Measurements from ENCODE around the gene CELF2.

Gene CELF2

GRCh38 chr10:11231285-11231684 lies 213.6 kb downstream of the CELF2 start:
- no peak for DNase-seq

- no peak for DNase-seq
Measured at GRCh38 chr10:11232222-11232961, 214.7 kb downstream of the CELF2 start.

- no peak for DNase-seq
Measured at GRCh38 chr10:11234857-11235531, 217.3 kb downstream of the CELF2 start.

GRCh38 chr10:11235771-11236170 lies 218.1 kb downstream of the CELF2 start:
- no peak for DNase-seq

- DNase-seq = no peak
Measured at GRCh38 chr10:11236234-11236633, 218.6 kb downstream of the CELF2 start.

- no peak for DNase-seq
Measured at GRCh38 chr10:11237571-11237970, 219.9 kb downstream of the CELF2 start.

GRCh38 chr10:11238893-11239292 lies 221.2 kb downstream of the CELF2 start:
- DNase-seq = no peak

GRCh38 chr10:11240641-11241040 lies 223.0 kb downstream of the CELF2 start:
- DNase-seq = no peak

GRCh38 chr10:11242443-11243387 lies 225.0 kb downstream of the CELF2 start:
- DNase-seq = no peak

GRCh38 chr10:11243425-11244222 lies 226.0 kb downstream of the CELF2 start:
- no peak for DNase-seq

GRCh38 chr10:11245095-11245479 lies 227.4 kb downstream of the CELF2 start:
- DNase-seq = no peak

GRCh38 chr10:11245510-11245909 lies 227.8 kb downstream of the CELF2 start:
- DNase-seq = no peak

- DNase-seq = no peak
Measured at GRCh38 chr10:11245981-11246590, 228.4 kb downstream of the CELF2 start.

- DNase-seq = no peak
Measured at GRCh38 chr10:11246752-11247467, 229.2 kb downstream of the CELF2 start.

GRCh38 chr10:11249152-11249807 lies 231.6 kb downstream of the CELF2 start:
- no peak for DNase-seq

GRCh38 chr10:11249808-11250195 lies 232.1 kb downstream of the CELF2 start:
- no peak for DNase-seq

GRCh38 chr10:11250304-11250703 lies 232.6 kb downstream of the CELF2 start:
- no peak for DNase-seq

GRCh38 chr10:11252887-11253286 lies 235.2 kb downstream of the CELF2 start:
- no peak for DNase-seq

- DNase-seq = no peak
Measured at GRCh38 chr10:11253385-11254002, 235.8 kb downstream of the CELF2 start.

- DNase-seq = no peak
Measured at GRCh38 chr10:11255156-11255555, 237.5 kb downstream of the CELF2 start.
